Osteocyte (in vitro differentiated cells): Measurements from ENCODE around the gene NANP. TPM values are rescaled to one million over a fixed set of nuclear protein-coding genes. Genes with fewer than 3 reads are reported as not detected.
"Not testable (repeated sequence)": the region's sequence is repeated elsewhere in the genome, so short reads cannot be mapped to it uniquely, and the experiment has no call there.

Experiments
- DNase-seq: peaks from one replicate; pipeline ENCODE4 v3.0.0; 2021; ENCODE audit warnings: mixed read lengths; ENCODE audit not compliant: unreplicated experiment; ENCODE audit errors: extremely low spot score
- H3K27ac Mint-ChIP-seq: one replicate; pipeline ENCODE4 v1.8.0; 2021; ENCODE audit warnings: mild to moderate bottlenecking, mixed read lengths; ENCODE audit not compliant: unreplicated experiment
- H3K27me3 Mint-ChIP-seq: one replicate; pipeline ENCODE4 v1.8.0; 2021; ENCODE audit warnings: mixed read lengths; ENCODE audit not compliant: unreplicated experiment
- H3K36me3 Mint-ChIP-seq: one replicate; pipeline ENCODE4 v1.8.0; 2021; ENCODE audit warnings: mixed read lengths; ENCODE audit not compliant: unreplicated experiment
- H3K4me1 Mint-ChIP-seq: one replicate; pipeline ENCODE4 v1.8.0; 2021; ENCODE audit warnings: mixed read lengths; ENCODE audit not compliant: unreplicated experiment
- H3K4me3 Mint-ChIP-seq: one replicate; pipeline ENCODE4 v1.8.0; 2021; ENCODE audit warnings: mild to moderate bottlenecking, moderate library complexity, mixed read lengths; ENCODE audit not compliant: unreplicated experiment
- H3K9me3 Mint-ChIP-seq: one replicate; pipeline ENCODE4 v1.8.0; 2021; ENCODE audit warnings: mixed read lengths; ENCODE audit not compliant: unreplicated experiment
- total RNA-seq: library from RNA; stranded (reverse); gene quantifications from 2 replicates; pipeline ENCODE4 v1.2.1, GENCODE V29; 2021
- TF ChIP-seq, protein P1 (sequence below): fragments of 200-600 bp; sonication (generic); IDR thresholded peaks from 2 replicates; pipeline ENCODE4 v1.5.0; 2021; ENCODE audit warnings: antibody characterized with exemption, mild to moderate bottlenecking, moderate library complexity

Gene NANP
- total RNA-seq, 1 donor from 2014 or later, result 6.0 TPM

- DNase-seq, result no peak
- Mint-ChIP-seq H3K4me1 (peaks cover 1% of the 10 kb centered on the region), H3K9me3 (no peaks in the 10 kb centered on the region), H3K36me3 (no peaks in the 10 kb centered on the region), H3K27ac (no peak overlapping the region), H3K4me3 (no peak overlapping the region), H3K27me3 (no peaks in the 10 kb centered on the region)
- TF ChIP-seq, protein P1, sequence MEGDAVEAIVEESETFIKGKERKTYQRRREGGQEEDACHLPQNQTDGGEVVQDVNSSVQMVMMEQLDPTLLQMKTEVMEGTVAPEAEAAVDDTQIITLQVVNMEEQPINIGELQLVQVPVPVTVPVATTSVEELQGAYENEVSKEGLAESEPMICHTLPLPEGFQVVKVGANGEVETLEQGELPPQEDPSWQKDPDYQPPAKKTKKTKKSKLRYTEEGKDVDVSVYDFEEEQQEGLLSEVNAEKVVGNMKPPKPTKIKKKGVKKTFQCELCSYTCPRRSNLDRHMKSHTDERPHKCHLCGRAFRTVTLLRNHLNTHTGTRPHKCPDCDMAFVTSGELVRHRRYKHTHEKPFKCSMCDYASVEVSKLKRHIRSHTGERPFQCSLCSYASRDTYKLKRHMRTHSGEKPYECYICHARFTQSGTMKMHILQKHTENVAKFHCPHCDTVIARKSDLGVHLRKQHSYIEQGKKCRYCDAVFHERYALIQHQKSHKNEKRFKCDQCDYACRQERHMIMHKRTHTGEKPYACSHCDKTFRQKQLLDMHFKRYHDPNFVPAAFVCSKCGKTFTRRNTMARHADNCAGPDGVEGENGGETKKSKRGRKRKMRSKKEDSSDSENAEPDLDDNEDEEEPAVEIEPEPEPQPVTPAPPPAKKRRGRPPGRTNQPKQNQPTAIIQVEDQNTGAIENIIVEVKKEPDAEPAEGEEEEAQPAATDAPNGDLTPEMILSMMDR, result no peak
These were observed 17.6 kb downstream of the NANP start for GRCh38 chr20:25606094-25606695.

DNA sequence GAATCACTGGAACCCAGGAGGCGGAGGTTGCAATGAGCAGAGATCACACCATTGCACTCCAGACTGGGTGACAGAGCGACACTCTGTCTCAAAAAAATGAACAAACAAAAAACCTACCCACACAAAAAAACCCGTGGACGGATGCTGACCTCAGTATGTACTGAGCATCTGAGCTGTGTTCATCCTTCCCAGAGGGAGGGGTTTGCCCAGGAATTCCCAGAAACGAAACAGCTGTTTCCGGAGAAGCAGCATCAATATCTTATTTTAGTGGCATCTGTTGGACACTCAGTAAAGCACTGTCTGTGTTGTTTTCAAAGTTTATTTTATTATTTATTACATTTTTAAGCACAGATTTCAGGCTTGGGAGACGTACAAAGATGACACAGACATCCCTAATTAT is 18.7 kb downstream of the NANP start:
- H3K36me3 Mint-ChIP-seq, result no peaks in the 10 kb centered on the region
- H3K4me1 Mint-ChIP-seq, result peaks cover 3% of the 10 kb centered on the region
- H3K9me3 Mint-ChIP-seq, result no peaks in the 10 kb centered on the region
- H3K27me3 Mint-ChIP-seq, result no peaks in the 10 kb centered on the region
- no peak overlapping the region for H3K4me3 Mint-ChIP-seq
- DNase-seq, result no peak
- H3K27ac Mint-ChIP-seq, result no peak overlapping the region
- TF ChIP-seq, protein P1, result no peak

DNA sequence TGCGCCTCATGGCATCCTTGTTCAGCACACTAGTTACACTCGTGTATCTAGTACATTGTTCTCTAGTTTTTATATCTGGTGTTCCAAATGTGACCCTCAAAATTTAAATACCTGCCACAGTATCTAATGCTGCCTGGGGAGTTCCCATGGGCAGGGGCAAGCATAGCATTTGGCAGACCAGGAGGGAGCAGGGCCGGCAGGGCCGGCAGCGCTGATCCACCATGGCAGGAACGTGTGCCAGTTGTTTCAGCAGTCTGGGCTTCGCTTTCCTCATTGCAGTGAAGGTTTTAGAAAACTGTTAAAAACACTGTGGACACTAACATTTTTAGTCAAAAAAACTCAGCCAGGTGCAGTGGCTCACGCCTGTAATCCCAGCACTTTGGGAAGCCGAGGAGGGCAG is 19.2 kb downstream of the NANP start:
- no peak for DNase-seq

DNA sequence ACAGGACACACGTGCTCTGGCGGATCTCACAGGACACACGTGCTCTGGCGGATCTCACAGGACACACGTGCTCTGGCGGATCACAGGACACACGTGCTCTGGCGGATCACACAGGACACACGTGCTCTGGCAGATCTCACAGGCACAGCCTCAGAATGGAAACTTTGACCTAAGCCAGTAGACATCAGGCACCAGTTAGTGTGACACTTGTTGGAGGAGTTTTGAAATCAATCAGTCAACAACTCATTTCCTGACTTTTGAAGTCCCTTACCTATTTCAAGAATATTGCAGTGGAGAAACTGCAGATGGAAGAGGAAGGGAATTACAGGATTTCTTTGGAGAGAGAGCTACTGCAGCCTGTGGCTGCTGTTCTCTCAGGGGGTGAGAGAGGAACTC is 20.9 kb downstream of the NANP start:
- H3K4me1 Mint-ChIP-seq, H3K27ac Mint-ChIP-seq, H3K27me3 Mint-ChIP-seq, H3K36me3 Mint-ChIP-seq, H3K4me3 Mint-ChIP-seq, H3K9me3 Mint-ChIP-seq, DNase-seq: not testable (repeated sequence)

More for the DNA sequence above, 19.2 kb downstream of the NANP start:
- Mint-ChIP-seq H3K4me1 (peaks cover 3% of the 10 kb centered on the region), H3K36me3 (no peaks in the 10 kb centered on the region), H3K9me3 (no peaks in the 10 kb centered on the region), H3K27ac (no peak overlapping the region), H3K27me3 (no peaks in the 10 kb centered on the region), H3K4me3 (no peak overlapping the region)
- TF ChIP-seq, protein P1, result no peak

- H3K9me3 Mint-ChIP-seq, H3K4me1 Mint-ChIP-seq, DNase-seq, H3K27me3 Mint-ChIP-seq, H3K27ac Mint-ChIP-seq, H3K4me3 Mint-ChIP-seq, H3K36me3 Mint-ChIP-seq: not testable (repeated sequence)
These were observed 21.5 kb downstream of the NANP start for GRCh38 chr20:25602191-25602913.

- H3K27ac Mint-ChIP-seq, result no peak overlapping the region
- no peaks in the 10 kb centered on the region for H3K9me3 Mint-ChIP-seq
- TF ChIP-seq, protein P1, result no peak
- H3K36me3 Mint-ChIP-seq, result no peaks in the 10 kb centered on the region
- peaks cover 3% of the 10 kb centered on the region for H3K4me1 Mint-ChIP-seq
- no peak for DNase-seq
- no peak overlapping the region for H3K4me3 Mint-ChIP-seq
- H3K27me3 Mint-ChIP-seq, result no peaks in the 10 kb centered on the region
These were observed 22.2 kb downstream of the NANP start for GRCh38 chr20:25601659-25602058.
